Neural cell (in vitro differentiated cells): ENCODE measurements around the gene NUDT1. TPM values are rescaled to one million over a fixed set of nuclear protein-coding genes. Genes with fewer than 3 reads are reported as not detected.

Experiments used
- H2AFZ ChIP-seq: fragments of 200-600, 300-800 bp; sonication (generic), shearing (Covaris generic); 2 replicates; pipeline ENCODE4 v1.6.0; 2014; ENCODE audit warnings: low read depth, mild to moderate bottlenecking, antibody characterized with exemption, low read length, moderate library complexity
- H3F3A ChIP-seq: fragments of 200-600 bp; shearing (Covaris generic); 2 replicates; pipeline ENCODE4 v1.6.1; 2016; ENCODE audit warnings: mild to moderate bottlenecking, moderate library complexity, mixed read lengths, antibody characterized with exemption, low read length; ENCODE audit not compliant: insufficient read depth, poor library complexity, severe bottlenecking
- H3K27ac ChIP-seq: fragments of 200-600, 300-800 bp; sonication (generic), shearing (Covaris generic); 2 replicates; pipeline ENCODE4 v1.5.1; 2014; ENCODE audit warnings: mild to moderate bottlenecking, low read length, moderate library complexity
- H3K27me3 ChIP-seq: fragments of 300-800, 200-600 bp; sonication (generic), shearing (Covaris generic); 2 replicates; pipeline ENCODE4 v1.6.0; 2014; ENCODE audit warnings: mild to moderate bottlenecking, low read depth, low read length, moderate library complexity; ENCODE audit not compliant: insufficient read depth
- H3K36me3 ChIP-seq: fragments of 300-800, 200-600 bp; sonication (generic), shearing (Covaris generic); 2 replicates; pipeline ENCODE4 v1.5.1; 2014; ENCODE audit warnings: mild to moderate bottlenecking, antibody characterized with exemption, low read length, moderate library complexity; ENCODE audit not compliant: insufficient read depth
- H3K4me2 ChIP-seq: fragments of 300-800, 200-600 bp; sonication (generic), shearing (Covaris generic); 2 replicates; pipeline ENCODE4 v1.6.0; 2014; ENCODE audit warnings: mild to moderate bottlenecking, low read length
- H3K4me3 ChIP-seq: fragments of 300-800, 200-600 bp; sonication (generic), shearing (Covaris generic); 2 replicates; pipeline ENCODE4 v1.5.1; 2014; ENCODE audit warnings: mild to moderate bottlenecking, low read length, moderate library complexity
- H3K79me2 ChIP-seq: fragments of 200-600 bp; shearing (Covaris generic); replicated peaks from 2 replicates; pipeline ENCODE4 v1.6.0; 2014; ENCODE audit warnings: mild to moderate bottlenecking, low read length, moderate library complexity; ENCODE audit not compliant: insufficient read depth
- H3K9ac ChIP-seq: fragments of 300-800, 200-600 bp; sonication (generic), shearing (Covaris generic); 2 replicates; pipeline ENCODE4 v1.6.1; 2016; ENCODE audit warnings: mild to moderate bottlenecking, low read length, mixed read lengths
- H3K9me2 ChIP-seq: fragments of 200-600 bp; shearing (Covaris generic); 2 replicates; pipeline ENCODE4 v1.6.1; 2016; ENCODE audit warnings: mild to moderate bottlenecking, low read length, mixed read lengths; ENCODE audit not compliant: insufficient read depth
- H3K9me3 ChIP-seq: fragments of 200-600, 300-800 bp; sonication (generic), shearing (Covaris generic); 2 replicates; pipeline ENCODE4 v1.6.1; 2016; ENCODE audit warnings: mild to moderate bottlenecking, mixed run types, low read length, moderate library complexity, mixed read lengths
- H4K20me1 ChIP-seq: fragments of 200-600 bp; shearing (Covaris generic); 2 replicates; pipeline ENCODE4 v1.6.1; 2016; ENCODE audit warnings: mild to moderate bottlenecking, mixed run types; ENCODE audit not compliant: insufficient read depth
- CTCF ChIP-seq: fragments of 450-650 bp; IDR thresholded peaks from 2 replicates; pipeline ENCODE4 v1.5.1; 2014; ENCODE audit warnings: antibody characterized with exemption, mild to moderate bottlenecking, moderate library complexity; ENCODE audit not compliant: poor library complexity, severe bottlenecking
- EP300 ChIP-seq: fragments of 450-650 bp; conservative IDR thresholded peaks from 2 replicates; pipeline ENCODE4 v1.6.1; 2014; ENCODE audit warnings: antibody characterized with exemption, mild to moderate bottlenecking, moderate library complexity; ENCODE audit not compliant: poor library complexity, severe bottlenecking
- EZH2 ChIP-seq: fragments of 200-600, 300-800 bp; shearing (Covaris generic), sonication (generic); IDR thresholded peaks from 2 replicates; pipeline ENCODE4 v1.6.1; 2014; ENCODE audit warnings: antibody characterized with exemption, low read length, borderline replicate concordance, mild to moderate bottlenecking; ENCODE audit not compliant: insufficient read depth, poor library complexity, severe bottlenecking
- MXI1 ChIP-seq: fragments of 450-650 bp; conservative IDR thresholded peaks from 2 replicates; pipeline ENCODE4 v1.6.1; 2014; ENCODE audit warnings: antibody characterized with exemption, mild to moderate bottlenecking; ENCODE audit not compliant: poor library complexity, severe bottlenecking
- POLR2AphosphoS5 ChIP-seq: IDR thresholded peaks from 2 replicates; pipeline ENCODE4 v1.6.1; 2012
- RAD21 ChIP-seq: fragments of 450-650 bp; conservative IDR thresholded peaks from 2 replicates; pipeline ENCODE4 v1.6.1; 2014; ENCODE audit warnings: antibody characterized with exemption, mild to moderate bottlenecking, moderate library complexity
- REST ChIP-seq: IDR thresholded peaks from 2 replicates; pipeline ENCODE4 v1.6.1; 2012; ENCODE audit warnings: borderline replicate concordance
- SMC3 ChIP-seq: fragments of 450-650 bp; conservative IDR thresholded peaks from 2 replicates; pipeline ENCODE4 v1.6.1; 2014; ENCODE audit warnings: antibody characterized with exemption, mild to moderate bottlenecking, moderate library complexity; ENCODE audit not compliant: poor library complexity
- TAF1 ChIP-seq: IDR thresholded peaks from 2 replicates; pipeline ENCODE4 v1.6.1; 2012; ENCODE audit warnings: low read depth
- polyA plus RNA-seq: library from polyadenylated mRNA; depleted of rRNA; stranded (reverse); fragments of >200 nt; gene quantifications from 2 replicates; pipeline ENCODE4 v1.2.3, GENCODE V29; 2014

Gene NUDT1
- polyA plus RNA-seq, 1 donor from 2014 or later = 67.8 TPM

- no peak overlapping the region for H3K4me3 ChIP-seq
- no peaks in the 10 kb centered on the region for H3K9me2 ChIP-seq
- TF ChIP-seq EP300 (no peak), EZH2 (no peak), POLR2AphosphoS5 (no peak), TAF1 (no peak), RAD21 (no peak), REST (no peak), MXI1 (no peak), CTCF (no peak), SMC3 (no peak)
- H3K9me3 ChIP-seq = no peaks in the 10 kb centered on the region
- no peak overlapping the region for H2AFZ ChIP-seq
- H3F3A ChIP-seq = no peaks in the 10 kb centered on the region
- H3K9ac ChIP-seq = no peak overlapping the region
- H3K27me3 ChIP-seq = no peaks in the 10 kb centered on the region
- H4K20me1 ChIP-seq = no peaks in the 10 kb centered on the region
- no peaks in the 10 kb centered on the region for H3K79me2 ChIP-seq
- no peak overlapping the region for H3K27ac ChIP-seq
- no peaks in the 10 kb centered on the region for H3K36me3 ChIP-seq
- H3K4me2 ChIP-seq = no peak overlapping the region
These were observed 15.6 kb downstream of the NUDT1 start for GRCh38 chr7:2257651-2258050.

GRCh38 chr7:2258661-2259365 is 16.8 kb downstream of the NUDT1 start:
- H3K36me3 ChIP-seq = no peaks in the 10 kb centered on the region
- H3F3A ChIP-seq = no peaks in the 10 kb centered on the region
- H3K9ac ChIP-seq = no peak overlapping the region
- H3K27me3 ChIP-seq = no peaks in the 10 kb centered on the region
- H3K27ac ChIP-seq = no peak overlapping the region
- H3K9me2 ChIP-seq = no peaks in the 10 kb centered on the region
- H3K9me3 ChIP-seq = no peaks in the 10 kb centered on the region
- no peak overlapping the region for H3K4me2 ChIP-seq
- no peak overlapping the region for H3K4me3 ChIP-seq
- no peaks in the 10 kb centered on the region for H3K79me2 ChIP-seq
- TF ChIP-seq MXI1 (no peak), REST (no peak), TAF1 (no peak), EP300 (no peak), POLR2AphosphoS5 (no peak), EZH2 (no peak)
- H4K20me1 ChIP-seq = no peaks in the 10 kb centered on the region
- H2AFZ ChIP-seq = no peak overlapping the region
